ENCODE data around the gene AIG1. TPM values are rescaled to one million over a fixed set of nuclear protein-coding genes. Genes with fewer than 3 reads are reported as not detected.

Gene AIG1
- total and polyA plus RNA-seq, 2 donors (not counting 1 experiment from before 2014, with no cell fraction given): 40.6 to 42.2 TPM

DNA sequence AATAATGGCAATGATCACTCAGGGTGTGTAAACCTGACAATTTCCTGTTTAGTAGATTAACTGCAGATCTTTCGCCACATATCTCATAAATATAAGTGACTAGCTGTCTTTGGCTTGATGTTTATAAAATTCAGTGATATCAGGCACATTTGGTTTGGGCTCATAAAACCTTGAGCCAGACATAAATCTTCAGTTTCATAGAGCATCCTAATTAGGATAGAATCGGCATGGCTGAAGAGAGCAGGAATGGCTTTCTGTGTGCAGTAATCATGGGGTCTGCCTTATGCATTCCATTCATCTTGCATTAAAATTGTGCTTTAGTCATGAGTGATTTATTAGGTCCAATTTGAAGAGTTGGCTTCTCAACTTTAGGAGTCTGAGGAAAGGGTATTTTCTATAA is 27.2 kb downstream of the AIG1 start:
- Histone ChIP-seq H3K27ac (ENCODE audit: insufficient read depth, low read length) (no peak overlapping the region), H3K4me3 (replicated peaks in 1 of 4; ENCODE audit: control extremely low read depth in 1 of 4, insufficient read depth in 1 of 4, low read depth in 3 of 4, low read length in 4 of 4) (no peak overlapping the region)
- no peak for TF ChIP-seq EZH2 (IDR thresholded peaks at IDR 0.05; ENCODE audit: low read length, missing control alignments)
- TF ChIP-seq, protein P1, sequence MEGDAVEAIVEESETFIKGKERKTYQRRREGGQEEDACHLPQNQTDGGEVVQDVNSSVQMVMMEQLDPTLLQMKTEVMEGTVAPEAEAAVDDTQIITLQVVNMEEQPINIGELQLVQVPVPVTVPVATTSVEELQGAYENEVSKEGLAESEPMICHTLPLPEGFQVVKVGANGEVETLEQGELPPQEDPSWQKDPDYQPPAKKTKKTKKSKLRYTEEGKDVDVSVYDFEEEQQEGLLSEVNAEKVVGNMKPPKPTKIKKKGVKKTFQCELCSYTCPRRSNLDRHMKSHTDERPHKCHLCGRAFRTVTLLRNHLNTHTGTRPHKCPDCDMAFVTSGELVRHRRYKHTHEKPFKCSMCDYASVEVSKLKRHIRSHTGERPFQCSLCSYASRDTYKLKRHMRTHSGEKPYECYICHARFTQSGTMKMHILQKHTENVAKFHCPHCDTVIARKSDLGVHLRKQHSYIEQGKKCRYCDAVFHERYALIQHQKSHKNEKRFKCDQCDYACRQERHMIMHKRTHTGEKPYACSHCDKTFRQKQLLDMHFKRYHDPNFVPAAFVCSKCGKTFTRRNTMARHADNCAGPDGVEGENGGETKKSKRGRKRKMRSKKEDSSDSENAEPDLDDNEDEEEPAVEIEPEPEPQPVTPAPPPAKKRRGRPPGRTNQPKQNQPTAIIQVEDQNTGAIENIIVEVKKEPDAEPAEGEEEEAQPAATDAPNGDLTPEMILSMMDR (conservative IDR thresholded peaks at IDR 0.05 in 1 of 2, IDR thresholded peaks at IDR 0.05 in 1 of 2; ENCODE audit: low read depth in 1 of 2, low read length in 2 of 2): no peak

DNA sequence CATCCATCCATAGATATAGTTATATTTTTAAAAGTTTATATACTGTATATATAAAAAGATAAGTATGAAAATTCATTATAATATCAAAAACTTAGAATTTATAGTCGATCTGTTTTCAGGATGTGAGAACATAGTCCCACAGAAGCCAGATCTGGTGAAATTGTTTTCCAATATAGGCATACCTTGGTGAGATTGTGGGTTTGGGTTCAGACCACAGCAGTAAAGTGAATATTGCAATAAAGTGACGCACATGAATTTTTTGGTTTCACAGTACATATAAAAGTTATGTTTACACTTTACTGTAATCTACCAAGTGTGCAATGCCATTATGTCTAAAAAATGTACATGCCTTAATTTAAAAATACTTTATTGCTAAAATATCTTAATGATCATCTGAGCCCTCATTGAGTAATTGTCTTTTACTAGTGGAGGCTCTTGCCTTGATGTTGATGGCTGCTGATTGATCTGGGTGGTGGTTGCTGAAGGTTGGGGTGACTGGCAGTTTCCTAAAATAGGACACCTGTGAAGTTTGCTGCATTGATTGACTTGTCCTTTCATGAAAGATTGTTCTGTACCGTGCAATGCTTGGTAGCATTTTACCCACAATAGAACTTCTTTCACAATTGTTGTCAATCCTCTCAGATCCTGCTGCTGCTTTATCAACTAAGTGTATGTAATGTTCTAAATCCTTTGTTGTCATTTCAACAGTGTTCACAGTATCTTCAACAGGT is 29.8 kb downstream of the AIG1 start:
- Histone ChIP-seq H3K36me3 (ENCODE audit: control insufficient read depth, insufficient read depth, low read length) (no peaks in the 10 kb centered on the region), H3K4me3 (replicated peaks in 1 of 4; ENCODE audit: control extremely low read depth in 1 of 4, insufficient read depth in 1 of 4, low read depth in 3 of 4, low read length in 4 of 4) (no peak overlapping the region), H2AFZ (ENCODE audit: low read length) (no peak overlapping the region), H3K4me2 (ENCODE audit: extremely low read depth, insufficient read depth, low read length) (no peak overlapping the region), H3K27me3 (ENCODE audit: control insufficient read depth, insufficient read depth, low read length) (no peaks in the 10 kb centered on the region), H3K79me2 (ENCODE audit: control insufficient read depth, insufficient read depth, low read length) (no peaks in the 10 kb centered on the region), H3K27ac (ENCODE audit: insufficient read depth, low read length) (no peak overlapping the region), H4K20me1 (ENCODE audit: control insufficient read depth, extremely low read depth, insufficient read depth, low read length) (no peaks in the 10 kb centered on the region), H3K4me1 (ENCODE audit: control insufficient read depth, extremely low read depth, insufficient read depth, low read length) (no peaks in the 10 kb centered on the region), H3K9ac (ENCODE audit: insufficient read depth, low read length) (no peak overlapping the region), H3K9me3 (ENCODE audit: control insufficient read depth, insufficient read depth, low read depth, low read length) (no peaks in the 10 kb centered on the region)
- no peak for TF ChIP-seq EZH2 (IDR thresholded peaks at IDR 0.05; ENCODE audit: low read length, missing control alignments)
- TF ChIP-seq, protein P1 (conservative IDR thresholded peaks at IDR 0.05 in 1 of 2, IDR thresholded peaks at IDR 0.05 in 1 of 2; ENCODE audit: low read depth in 1 of 2, low read length in 2 of 2): no peak
- no peak for DNase-seq (ENCODE audit: low read depth in 2 of 2)

More for the DNA sequence above, 27.2 kb downstream of the AIG1 start:
- Histone ChIP-seq H2AFZ (ENCODE audit: low read length) (no peak overlapping the region), H3K9me3 (ENCODE audit: control insufficient read depth, insufficient read depth, low read depth, low read length) (no peaks in the 10 kb centered on the region), H4K20me1 (ENCODE audit: control insufficient read depth, extremely low read depth, insufficient read depth, low read length) (no peaks in the 10 kb centered on the region), H3K4me1 (ENCODE audit: control insufficient read depth, extremely low read depth, insufficient read depth, low read length) (no peaks in the 10 kb centered on the region), H3K79me2 (ENCODE audit: control insufficient read depth, insufficient read depth, low read length) (no peaks in the 10 kb centered on the region), H3K4me2 (ENCODE audit: extremely low read depth, insufficient read depth, low read length) (no peak overlapping the region), H3K36me3 (ENCODE audit: control insufficient read depth, insufficient read depth, low read length) (no peaks in the 10 kb centered on the region), H3K9ac (ENCODE audit: insufficient read depth, low read length) (no peak overlapping the region), H3K27me3 (ENCODE audit: control insufficient read depth, insufficient read depth, low read length) (no peaks in the 10 kb centered on the region)
- no peak for DNase-seq (ENCODE audit: low read depth in 2 of 2)

GRCh38 chr6:143092768-143093167 is 32.1 kb downstream of the AIG1 start:
- H3K4me2 ChIP-seq (ENCODE audit: extremely low read depth, insufficient read depth, low read length): no peak overlapping the region
- no peak overlapping the region for H3K27ac ChIP-seq (ENCODE audit: insufficient read depth, low read length)
- no peaks in the 10 kb centered on the region for H3K4me1 ChIP-seq (ENCODE audit: control insufficient read depth, extremely low read depth, insufficient read depth, low read length)
- no peak overlapping the region for H3K9ac ChIP-seq (ENCODE audit: insufficient read depth, low read length)
- H2AFZ ChIP-seq (ENCODE audit: low read length): no peak overlapping the region
- DNase-seq (ENCODE audit: low read depth in 2 of 2): no peak
- no peaks in the 10 kb centered on the region for H4K20me1 ChIP-seq (ENCODE audit: control insufficient read depth, extremely low read depth, insufficient read depth, low read length)
- H3K4me3 ChIP-seq (replicated peaks in 1 of 4; ENCODE audit: control extremely low read depth in 1 of 4, insufficient read depth in 1 of 4, low read depth in 3 of 4, low read length in 4 of 4): no peak overlapping the region
- no peaks in the 10 kb centered on the region for H3K9me3 ChIP-seq (ENCODE audit: control insufficient read depth, insufficient read depth, low read depth, low read length)
- no peaks in the 10 kb centered on the region for H3K79me2 ChIP-seq (ENCODE audit: control insufficient read depth, insufficient read depth, low read length)
- H3K36me3 ChIP-seq (ENCODE audit: control insufficient read depth, insufficient read depth, low read length): no peaks in the 10 kb centered on the region
- no peaks in the 10 kb centered on the region for H3K27me3 ChIP-seq (ENCODE audit: control insufficient read depth, insufficient read depth, low read length)
- TF ChIP-seq, protein P1 (conservative IDR thresholded peaks at IDR 0.05 in 1 of 2, IDR thresholded peaks at IDR 0.05 in 1 of 2; ENCODE audit: low read depth in 1 of 2, low read length in 2 of 2): no peak
- TF ChIP-seq EZH2 (IDR thresholded peaks at IDR 0.05; ENCODE audit: low read length, missing control alignments): no peak
